CD4-positive, alpha-beta T cell (primary cell): ENCODE results near the gene PTPRD. TPM values are rescaled to one million over a fixed set of nuclear protein-coding genes. Genes with fewer than 3 reads are reported as not detected.

Source experiments
- ATAC-seq: fragments of 200-7000 bp; cut with Tn5 transposase; one replicate; pipeline ENCODE4 v1.10.0; 2022; ENCODE audit warnings: mild to moderate bottlenecking; ENCODE audit not compliant: poor library complexity
- CTCF ChIA-PET: fragments of 350-600 bp; sonication (Branson Sonifier 250); formaldehyde crosslinking; loops from one replicate; lab custom pipeline; 2021; ENCODE audit warnings: antibody characterized with exemption, inconsistent platforms; lab: Charles Lee
- POLR2A ChIA-PET: fragments of 350-600 bp; sonication (Branson Sonifier 250); formaldehyde crosslinking; loops from one replicate; lab custom pipeline; 2021; ENCODE audit warnings: antibody characterized with exemption, inconsistent platforms; lab: Charles Lee
- DNase-seq, 14 experiments: peaks; one replicate each; pipeline ENCODE4 v3.0.0-alpha.2; 2013 to 2020; ENCODE audit warnings: mixed read lengths in 2 of 14
- H3K27ac ChIP-seq, 2 donors: one replicate each; pipeline versions ENCODE4 v1.5.1 to v1.7.0; 2013; ENCODE audit warnings: low read length in 2 of 2, low read depth in 1 of 2, mild to moderate bottlenecking in 1 of 2
- H3K27me3 ChIP-seq, 2 experiments: 1 replicate in 1 of 2; 2 replicates in 1 of 2; pipeline versions ENCODE4 v1.6.1 to v1.7.0; 2013; ENCODE audit warnings: low read length in 2 of 2, control low read depth in 1 of 2, mild to moderate bottlenecking in 1 of 2, moderate library complexity in 1 of 2; ENCODE audit not compliant: insufficient read depth in 2 of 2, control insufficient read depth in 1 of 2
- H3K36me3 ChIP-seq: one replicate; pipeline ENCODE4 v1.6.1; 2013; ENCODE audit warnings: low read length, control low read depth; ENCODE audit not compliant: insufficient read depth
- H3K4me1 ChIP-seq: one replicate; pipeline ENCODE4 v1.6.1; 2013; ENCODE audit warnings: low read length, control low read depth; ENCODE audit not compliant: insufficient read depth
- H3K4me3 ChIP-seq: one replicate; pipeline ENCODE4 v1.5.1; 2013; ENCODE audit warnings: mild to moderate bottlenecking, low read length, moderate library complexity
- H3K9me3 ChIP-seq, 2 experiments: 1 replicate in 1 of 2; 2 replicates in 1 of 2; pipeline versions ENCODE4 v1.6.1 to v1.7.0; 2013; ENCODE audit warnings: low read length in 2 of 2, mild to moderate bottlenecking in 2 of 2, control low read depth in 1 of 2, moderate library complexity in 1 of 2; ENCODE audit not compliant: control insufficient read depth in 1 of 2, insufficient read depth in 1 of 2
- H3K27ac Mint-ChIP-seq: one replicate; pipeline ENCODE4 v1.8.0; 2020; ENCODE audit warnings: mixed read lengths
- H3K27me3 Mint-ChIP-seq: one replicate; pipeline ENCODE4 v1.8.0; 2021; ENCODE audit warnings: mixed read lengths
- H3K36me3 Mint-ChIP-seq: one replicate; pipeline ENCODE4 v1.8.0; 2021; ENCODE audit warnings: low read depth, mixed read lengths
- H3K4me1 Mint-ChIP-seq: one replicate; pipeline ENCODE4 v1.8.0; 2021; ENCODE audit warnings: low read depth, mixed read lengths
- H3K4me3 Mint-ChIP-seq: one replicate; pipeline ENCODE4 v1.8.0; 2020; ENCODE audit warnings: mild to moderate bottlenecking, mixed read lengths
- H3K9me3 Mint-ChIP-seq: one replicate; pipeline ENCODE4 v1.8.0; 2020; ENCODE audit warnings: mixed read lengths
- intact Hi-C, 2 experiments: fragments of 100-400 bp; cut with DNase I in 1 of 2; cut with micrococcal nuclease in 1 of 2; formaldehyde crosslinking; loops; one replicate each; pipeline versions ENCODE4 v1.15.1 to v1.9.0; 2023 to 2025; cut with DNase I, micrococcal nuclease
- total RNA-seq, 174 experiments: library from RNA in 2 of 174; stranded (reverse) in 2 of 174; gene quantifications; one replicate each; pipeline ENCODE4 v1.2.3 and lab custom pipeline; 2021 to 2026
- TF ChIP-seq, protein P1 (sequence below): fragments of 200-600 bp; IDR thresholded peaks from one replicate; pipeline ENCODE4 v1.8.0; 2022; ENCODE audit warnings: antibody characterized with exemption, mild to moderate bottlenecking

Gene PTPRD
- total RNA-seq, 2 experiments from 2014 or later: not detected

DNA sequence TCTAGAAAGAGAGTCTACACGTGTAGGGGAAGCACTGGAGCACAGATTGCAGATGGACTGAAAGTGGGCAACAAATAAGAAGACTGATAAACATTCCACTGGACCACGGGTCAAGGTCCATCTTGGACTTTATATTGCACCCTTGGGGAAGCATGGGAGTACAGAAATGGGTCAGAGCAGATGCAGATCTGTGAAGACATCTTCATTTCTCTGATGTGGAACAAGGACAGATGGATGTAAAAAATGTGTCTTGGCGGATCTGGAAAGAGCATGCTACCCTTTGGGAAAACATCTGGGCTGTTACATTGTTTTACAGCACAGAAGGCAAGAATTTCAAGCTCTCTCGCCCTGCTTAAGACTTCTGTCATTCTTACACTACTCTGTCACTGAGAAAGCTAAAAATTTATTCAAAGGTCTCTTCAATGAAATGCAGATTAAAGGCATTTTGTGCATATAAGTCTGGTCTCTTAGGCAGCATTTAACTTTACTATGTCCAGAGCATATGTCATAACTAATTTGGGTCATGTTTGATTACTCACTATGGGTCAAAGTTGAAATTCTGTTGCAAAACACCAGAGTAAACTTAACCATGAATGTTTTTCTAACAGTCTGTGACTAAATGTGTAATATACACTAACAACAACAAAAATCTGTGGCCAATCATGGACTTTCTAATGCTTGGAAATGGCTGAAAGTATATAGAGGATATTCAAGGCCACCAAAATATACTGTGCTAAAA lies 2056.9 kb downstream of the PTPRD start:
- no peaks in the 10 kb centered on the region for H3K4me1 Mint-ChIP-seq
- H3K36me3 Mint-ChIP-seq: no peaks in the 10 kb centered on the region
- no peak for ATAC-seq
- Histone ChIP-seq H3K27ac (no peak overlapping the region), H3K4me1 (no peaks in the 10 kb centered on the region), H3K36me3 (no peaks in the 10 kb centered on the region), H3K27me3 (no peaks in the 10 kb centered on the region), H3K4me3 (no peak overlapping the region), H3K9me3 (no peaks in the 10 kb centered on the region)
- H3K27ac Mint-ChIP-seq: no peak overlapping the region
- no peak overlapping the region for H3K4me3 Mint-ChIP-seq
- ChIA-PET POLR2A (no interaction called here), CTCF (no interaction called here)
- no peaks in the 10 kb centered on the region for H3K27me3 Mint-ChIP-seq
- TF ChIP-seq, protein P1, sequence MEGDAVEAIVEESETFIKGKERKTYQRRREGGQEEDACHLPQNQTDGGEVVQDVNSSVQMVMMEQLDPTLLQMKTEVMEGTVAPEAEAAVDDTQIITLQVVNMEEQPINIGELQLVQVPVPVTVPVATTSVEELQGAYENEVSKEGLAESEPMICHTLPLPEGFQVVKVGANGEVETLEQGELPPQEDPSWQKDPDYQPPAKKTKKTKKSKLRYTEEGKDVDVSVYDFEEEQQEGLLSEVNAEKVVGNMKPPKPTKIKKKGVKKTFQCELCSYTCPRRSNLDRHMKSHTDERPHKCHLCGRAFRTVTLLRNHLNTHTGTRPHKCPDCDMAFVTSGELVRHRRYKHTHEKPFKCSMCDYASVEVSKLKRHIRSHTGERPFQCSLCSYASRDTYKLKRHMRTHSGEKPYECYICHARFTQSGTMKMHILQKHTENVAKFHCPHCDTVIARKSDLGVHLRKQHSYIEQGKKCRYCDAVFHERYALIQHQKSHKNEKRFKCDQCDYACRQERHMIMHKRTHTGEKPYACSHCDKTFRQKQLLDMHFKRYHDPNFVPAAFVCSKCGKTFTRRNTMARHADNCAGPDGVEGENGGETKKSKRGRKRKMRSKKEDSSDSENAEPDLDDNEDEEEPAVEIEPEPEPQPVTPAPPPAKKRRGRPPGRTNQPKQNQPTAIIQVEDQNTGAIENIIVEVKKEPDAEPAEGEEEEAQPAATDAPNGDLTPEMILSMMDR: no peak
- intact Hi-C loops: no loop called here
- H3K9me3 Mint-ChIP-seq: no peaks in the 10 kb centered on the region
- no peak for DNase-seq

DNA sequence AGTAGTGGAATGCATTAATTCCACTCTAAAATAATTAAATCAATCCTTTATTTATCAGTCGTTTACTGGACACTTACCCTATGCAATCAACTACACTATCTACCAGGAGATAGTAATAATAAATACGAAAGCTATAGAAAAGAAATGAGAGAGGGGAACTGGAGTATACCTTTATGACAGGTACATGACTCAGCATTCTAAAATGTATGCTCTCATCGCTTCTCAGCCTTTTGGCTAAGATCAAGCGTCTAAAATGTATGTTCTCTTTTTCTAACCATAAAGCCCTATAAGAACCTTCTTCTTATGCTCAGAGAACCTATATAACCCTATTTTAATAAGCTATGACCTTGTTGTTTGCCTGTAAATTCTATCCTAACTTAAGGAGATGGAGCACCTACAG lies 2059.4 kb downstream of the PTPRD start:
- CTCF ChIA-PET: interaction anchor here (0.6 kb wide), 1 partner anchor 22 kb away, joined by 3 read pairs; no protein-coding TSS in a partner anchor
- no peaks in the 10 kb centered on the region for H3K4me1 ChIP-seq
- H3K27me3 Mint-ChIP-seq: no peaks in the 10 kb centered on the region
- intact Hi-C loops: no loop called here
- H3K9me3 Mint-ChIP-seq: no peaks in the 10 kb centered on the region
- no peak overlapping the region for H3K27ac Mint-ChIP-seq
- no peak overlapping the region for H3K4me3 Mint-ChIP-seq
- H3K4me3 ChIP-seq: no peak overlapping the region
- POLR2A ChIA-PET: interaction anchor here (0.7 kb wide), 1 partner anchor 742 kb away, joined by 5 read pairs; no protein-coding TSS in a partner anchor
- H3K36me3 ChIP-seq: no peaks in the 10 kb centered on the region
- TF ChIP-seq, protein P1: no peak
- H3K36me3 Mint-ChIP-seq: no peaks in the 10 kb centered on the region
- ATAC-seq: no peak
- H3K9me3 ChIP-seq: no peaks in the 10 kb centered on the region
- DNase-seq: no peak
- H3K27me3 ChIP-seq: no peaks in the 10 kb centered on the region
- H3K27ac ChIP-seq: no peak overlapping the region
- H3K4me1 Mint-ChIP-seq: no peaks in the 10 kb centered on the region

DNA sequence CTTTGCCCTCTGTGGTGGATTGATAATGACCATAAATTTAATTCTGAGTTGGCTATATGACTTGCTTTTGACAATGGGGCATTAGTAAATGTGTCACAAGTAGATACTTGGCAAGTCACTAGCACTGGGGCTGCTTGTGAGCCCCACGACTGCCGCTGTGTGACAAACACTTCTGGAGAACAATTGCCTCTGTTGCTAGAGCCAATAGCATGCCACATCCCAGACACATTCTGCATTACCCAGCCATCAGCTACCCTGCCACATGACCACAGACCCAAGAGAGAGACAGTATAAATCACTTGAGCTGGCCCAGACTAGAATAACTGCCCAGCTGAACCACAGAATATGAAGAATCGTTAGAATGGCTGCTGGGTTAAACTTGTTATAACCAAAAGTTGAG lies 2060.1 kb downstream of the PTPRD start:
- H3K4me1 Mint-ChIP-seq: no peaks in the 10 kb centered on the region
- TF ChIP-seq, protein P1: no peak
- no peak for ATAC-seq

More for the DNA sequence above, 2060.1 kb downstream of the PTPRD start:
- intact Hi-C loops: no loop called here
- no peak overlapping the region for H3K4me3 ChIP-seq
- H3K27ac ChIP-seq: no peak overlapping the region
- no peaks in the 10 kb centered on the region for H3K36me3 ChIP-seq
- no peak overlapping the region for H3K27ac Mint-ChIP-seq
- no peak overlapping the region for H3K4me3 Mint-ChIP-seq
- H3K9me3 ChIP-seq: no peaks in the 10 kb centered on the region
- no peaks in the 10 kb centered on the region for H3K36me3 Mint-ChIP-seq
- H3K9me3 Mint-ChIP-seq: no peaks in the 10 kb centered on the region
- H3K27me3 Mint-ChIP-seq: no peaks in the 10 kb centered on the region
- POLR2A ChIA-PET: no interaction called here
- CTCF ChIA-PET: no interaction called here
- no peaks in the 10 kb centered on the region for H3K4me1 ChIP-seq
- no peak for DNase-seq
- no peaks in the 10 kb centered on the region for H3K27me3 ChIP-seq
